CD14-positive monocyte (primary cell): ENCODE data around the gene REPIN1. TPM values are rescaled to one million over a fixed set of nuclear protein-coding genes. Genes with fewer than 3 reads are reported as not detected.

Experiments used
- DNase-seq, 3 donors: peaks; one replicate each; pipeline ENCODE4 v3.0.0-alpha.2; 2011 to 2022
- H2AFZ ChIP-seq: 2 replicates; pipeline ENCODE4 v1.6.0; 2012; ENCODE audit warnings: mild to moderate bottlenecking, low read depth, low read length, inconsistent platforms; ENCODE audit not compliant: insufficient read depth, poor library complexity, severe bottlenecking
- H3K27ac ChIP-seq, 2 donors: 1 replicate in 1 of 2; 2 replicates in 1 of 2; pipeline ENCODE4 v1.5.1; 2012 to 2013; ENCODE audit warnings: low read length in 2 of 2, control low read depth in 1 of 2, inconsistent platforms in 1 of 2, low read depth in 1 of 2, mild to moderate bottlenecking in 1 of 2
- H3K27me3 ChIP-seq, 2 donors: one replicate each; pipeline versions ENCODE4 v1.6.0 to v1.6.1; 2011 to 2013; ENCODE audit warnings: low read length in 2 of 2; ENCODE audit not compliant: control insufficient read depth in 2 of 2, insufficient read depth in 2 of 2
- H3K36me3 ChIP-seq, 2 donors: replicated peaks in 1 of 2; 1 replicate in 1 of 2; 2 replicates in 1 of 2; pipeline versions ENCODE4 v1.5.1 to v1.6.1; 2012 to 2013; ENCODE audit warnings: low read length in 2 of 2, control low read depth in 1 of 2, inconsistent platforms in 1 of 2, mild to moderate bottlenecking in 1 of 2; ENCODE audit not compliant: insufficient read depth in 2 of 2, control insufficient read depth in 1 of 2
- H3K4me1 ChIP-seq, 2 donors: 1 replicate in 1 of 2; 2 replicates in 1 of 2; pipeline versions ENCODE4 v1.5.1 to v1.6.1; 2012 to 2013; ENCODE audit warnings: low read length in 2 of 2, control low read depth in 1 of 2, inconsistent platforms in 1 of 2, mild to moderate bottlenecking in 1 of 2, moderate library complexity in 1 of 2; ENCODE audit not compliant: insufficient read depth in 2 of 2, control insufficient read depth in 1 of 2
- H3K4me2 ChIP-seq: replicated peaks from 2 replicates; pipeline ENCODE3; 2012; ENCODE audit warnings: low read length, moderate library complexity, mild to moderate bottlenecking; ENCODE audit not compliant: poor library complexity, severe bottlenecking; ENCODE audit errors: extremely low read depth
- H3K4me3 ChIP-seq, 3 experiments: fragments of 200-600 bp in 1 of 3; sonication (generic) in 1 of 3; replicated peaks in 1 of 3; 1 replicate in 2 of 3; 2 replicates in 1 of 3; pipeline ENCODE4 v1.5.1; 2011 to 2013; ENCODE audit warnings: low read length in 3 of 3, mild to moderate bottlenecking in 3 of 3, control low read depth in 2 of 3, low read depth in 2 of 3, inconsistent platforms in 1 of 3, moderate library complexity in 1 of 3
- H3K79me2 ChIP-seq: 2 replicates; pipeline ENCODE4 v1.6.0; 2012; ENCODE audit warnings: mild to moderate bottlenecking, control low read depth, inconsistent platforms, low read length, moderate library complexity; ENCODE audit not compliant: insufficient read depth
- H3K9ac ChIP-seq: 2 replicates; pipeline ENCODE4 v1.6.0; 2017; ENCODE audit warnings: low read length, mild to moderate bottlenecking; ENCODE audit not compliant: insufficient read depth, poor library complexity, severe bottlenecking
- H3K9me3 ChIP-seq, 2 donors: replicated peaks in 1 of 2; 1 replicate in 1 of 2; 2 replicates in 1 of 2; pipeline versions ENCODE4 v1.5.1 to v1.6.1; 2012 to 2013; ENCODE audit warnings: low read length in 2 of 2, control low read depth in 1 of 2; ENCODE audit not compliant: control insufficient read depth in 1 of 2, insufficient read depth in 1 of 2
- H4K20me1 ChIP-seq: 2 replicates; pipeline ENCODE4 v1.6.0; 2012; ENCODE audit warnings: mild to moderate bottlenecking, low read length, control low read depth, moderate library complexity; ENCODE audit not compliant: insufficient read depth
- H3K27ac Mint-ChIP-seq, 7 donors: one replicate each; pipeline ENCODE4 v1.8.0; 2020; ENCODE audit warnings: mild to moderate bottlenecking in 7 of 7, mixed read lengths in 7 of 7, moderate library complexity in 6 of 7, inconsistent platforms in 2 of 7
- H3K27me3 Mint-ChIP-seq, 3 donors: one replicate each; pipeline ENCODE4 v1.8.0; 2021 to 2022; ENCODE audit warnings: low read depth in 3 of 3, mild to moderate bottlenecking in 3 of 3, mixed read lengths in 3 of 3, moderate library complexity in 3 of 3, inconsistent platforms in 1 of 3
- H3K36me3 Mint-ChIP-seq, 2 donors: one replicate each; pipeline ENCODE4 v1.8.0; 2020; ENCODE audit warnings: mixed read lengths in 2 of 2, inconsistent platforms in 1 of 2, mild to moderate bottlenecking in 1 of 2
- H3K4me1 Mint-ChIP-seq: one replicate; pipeline ENCODE4 v1.8.0; 2020; ENCODE audit warnings: mild to moderate bottlenecking, mixed read lengths
- H3K4me3 Mint-ChIP-seq, 2 donors: one replicate each; pipeline ENCODE4 v1.8.0; 2020; ENCODE audit warnings: mild to moderate bottlenecking in 2 of 2, mixed read lengths in 2 of 2, moderate library complexity in 1 of 2
- H3K9me3 Mint-ChIP-seq, 7 donors: one replicate each; pipeline ENCODE4 v1.8.0; 2020 to 2022; ENCODE audit warnings: mixed read lengths in 7 of 7, mild to moderate bottlenecking in 6 of 7, moderate library complexity in 6 of 7, inconsistent platforms in 2 of 7
- WGBS: methylation state at CpG from one replicate; pipeline ENCODE4 v1.1.5; 2013; ENCODE audit warnings: missing lambda C conversion rate; ENCODE audit not compliant: insufficient coverage; 5-methylcytosine and 5-hydroxymethylcytosine counted together
- intact Hi-C, 2 donors: fragments of 100-400 bp; cut with micrococcal nuclease; formaldehyde crosslinking; loops; one replicate each; pipeline versions ENCODE4 v1.15.0 to v1.15.1; 2023
- polyA plus RNA-seq, 3 donors: library from polyadenylated mRNA; depleted of rRNA in 1 of 3; unstranded in 2 of 3; stranded (reverse) in 1 of 3; fragments of 300-500 nt in 2 of 3; fragments of >200 nt in 1 of 3; fragmentation: Illumina TruSeq in 2 of 3; gene quantifications; 1 replicate in 2 of 3; 2 replicates in 1 of 3; pipeline ENCODE4 v1.2.3, GENCODE V29; 2012 to 2021
- TF ChIP-seq, protein P1 (sequence below): fragments of 200-600 bp; IDR thresholded peaks from one replicate; pipeline ENCODE4 v1.8.0; 2022; ENCODE audit warnings: antibody characterized with exemption, mild to moderate bottlenecking

Gene REPIN1
- polyA plus RNA-seq, 3 donors, result 32.7 to 42.9 (median 39.0) TPM

DNA sequence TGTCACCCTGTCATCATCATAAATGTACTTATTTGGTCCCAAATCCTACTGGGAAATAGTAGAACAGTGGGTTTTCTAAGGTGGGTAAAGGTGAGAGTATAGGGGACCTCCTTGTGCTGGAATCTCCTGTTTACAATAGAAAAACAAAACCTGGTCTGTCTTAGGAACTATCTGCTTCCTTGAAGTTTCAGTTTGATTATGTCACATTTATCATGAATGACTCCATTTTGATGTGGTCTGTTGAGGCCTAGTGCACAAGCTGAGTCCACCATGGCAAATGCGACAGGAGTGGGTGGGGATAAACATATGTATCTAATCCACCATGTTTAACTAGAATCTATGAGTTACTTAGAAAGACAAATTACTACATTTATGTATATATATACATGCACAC is 13.0 kb upstream of the REPIN1 start:
- H4K20me1 ChIP-seq, result no peaks in the 10 kb centered on the region
- no peaks in the 10 kb centered on the region for H3K36me3 ChIP-seq
- no peak overlapping the region for H3K4me3 Mint-ChIP-seq
- no peaks in the 10 kb centered on the region for H3K9me3 ChIP-seq
- H3K4me1 Mint-ChIP-seq, result peaks cover 19% of the 10 kb centered on the region
- no peaks in the 10 kb centered on the region for H3K9me3 Mint-ChIP-seq
- no peak overlapping the region for H3K9ac ChIP-seq
- no peak overlapping the region for H3K4me3 ChIP-seq
- H2AFZ ChIP-seq, result peak overlapping the region; percentile 62
- no peak for DNase-seq
- no peak overlapping the region for H3K27ac ChIP-seq
- H3K4me1 ChIP-seq, result peaks cover 5 to 10% of the 10 kb centered on the region in 2 donors
- no CpG with 5 or more reads among the region's 1 CpG for WGBS
- no peaks in the 10 kb centered on the region for H3K79me2 ChIP-seq
- H3K27ac Mint-ChIP-seq, result peak overlapping the region in 1 of 7 donors; percentile 16
- no peaks in the 10 kb centered on the region for H3K27me3 ChIP-seq
- TF ChIP-seq, protein P1, sequence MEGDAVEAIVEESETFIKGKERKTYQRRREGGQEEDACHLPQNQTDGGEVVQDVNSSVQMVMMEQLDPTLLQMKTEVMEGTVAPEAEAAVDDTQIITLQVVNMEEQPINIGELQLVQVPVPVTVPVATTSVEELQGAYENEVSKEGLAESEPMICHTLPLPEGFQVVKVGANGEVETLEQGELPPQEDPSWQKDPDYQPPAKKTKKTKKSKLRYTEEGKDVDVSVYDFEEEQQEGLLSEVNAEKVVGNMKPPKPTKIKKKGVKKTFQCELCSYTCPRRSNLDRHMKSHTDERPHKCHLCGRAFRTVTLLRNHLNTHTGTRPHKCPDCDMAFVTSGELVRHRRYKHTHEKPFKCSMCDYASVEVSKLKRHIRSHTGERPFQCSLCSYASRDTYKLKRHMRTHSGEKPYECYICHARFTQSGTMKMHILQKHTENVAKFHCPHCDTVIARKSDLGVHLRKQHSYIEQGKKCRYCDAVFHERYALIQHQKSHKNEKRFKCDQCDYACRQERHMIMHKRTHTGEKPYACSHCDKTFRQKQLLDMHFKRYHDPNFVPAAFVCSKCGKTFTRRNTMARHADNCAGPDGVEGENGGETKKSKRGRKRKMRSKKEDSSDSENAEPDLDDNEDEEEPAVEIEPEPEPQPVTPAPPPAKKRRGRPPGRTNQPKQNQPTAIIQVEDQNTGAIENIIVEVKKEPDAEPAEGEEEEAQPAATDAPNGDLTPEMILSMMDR, result no peak
- no peak overlapping the region for H3K4me2 ChIP-seq
- H3K36me3 Mint-ChIP-seq, result no peaks in the 10 kb centered on the region
- intact Hi-C loops, result loop anchor here (2.0 kb wide), 1 partner anchor 65 kb away; no protein-coding TSS in a partner anchor
- H3K27me3 Mint-ChIP-seq, result peaks cover 0 to 3% (median 2%) of the 10 kb centered on the region in 3 donors

DNA sequence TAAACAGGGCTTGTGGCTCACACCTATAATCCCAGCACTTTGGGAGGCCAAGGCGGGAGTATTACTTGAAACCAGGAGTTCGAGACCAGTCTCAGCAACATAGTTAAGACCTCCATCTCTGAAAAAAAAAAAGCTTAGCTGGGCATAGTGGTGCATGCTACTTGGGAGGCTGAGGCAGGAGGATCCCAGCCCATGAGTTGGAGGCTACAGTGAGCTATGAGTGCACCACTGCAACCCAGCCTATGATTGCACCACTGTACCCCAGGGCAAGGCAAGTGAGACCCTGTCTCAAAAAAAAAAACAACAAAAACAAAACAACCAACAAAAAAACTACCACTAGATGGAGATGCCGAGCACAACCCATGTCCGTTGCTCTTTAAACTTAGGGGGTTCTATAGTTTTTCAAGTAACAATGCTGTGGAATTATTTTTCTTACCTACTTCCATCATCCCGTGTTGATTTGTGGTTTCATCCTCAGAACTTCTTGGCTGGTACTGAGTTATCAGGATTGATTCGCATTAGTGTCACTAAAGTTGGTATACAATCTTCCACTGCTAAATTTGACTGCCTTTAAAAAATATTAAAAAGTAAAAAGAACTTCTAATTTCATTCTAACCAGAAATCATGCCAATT is 12.2 kb upstream of the REPIN1 start:
- Mint-ChIP-seq H3K27ac (peak overlapping the region in 1 of 7 donors; percentile 84), H3K36me3 (no peaks in the 10 kb centered on the region), H3K27me3 (peaks cover 0 to 3% (median 2%) of the 10 kb centered on the region in 3 donors), H3K4me3 (peak overlapping the region in 1 of 2 donors; percentile 21), H3K4me1 (peaks cover 19% of the 10 kb centered on the region), H3K9me3 (no peaks in the 10 kb centered on the region)
- Histone ChIP-seq H3K4me1 (peaks cover 5 to 10% of the 10 kb centered on the region in 2 donors), H2AFZ (no peak overlapping the region), H3K9me3 (no peaks in the 10 kb centered on the region), H3K27me3 (no peaks in the 10 kb centered on the region), H3K27ac (no peak overlapping the region), H3K9ac (no peak overlapping the region), H4K20me1 (no peaks in the 10 kb centered on the region), H3K4me2 (peak overlapping the region; percentile 10), H3K36me3 (no peaks in the 10 kb centered on the region), H3K4me3 (no peak overlapping the region), H3K79me2 (no peaks in the 10 kb centered on the region)
- peak in 2 of 3 donors; percentile 52 to 55 for DNase-seq
- TF ChIP-seq, protein P1, result peak; percentile 86
- WGBS, result no CpG with 5 or more reads among the region's 6 CpGs
- intact Hi-C loops, result loop anchor here (2.0 kb wide), 1 partner anchor 64 kb away; no protein-coding TSS in a partner anchor
